GM18499 (cell line): Measurements from ENCODE around the gene TEX30.

Source experiments
- ATAC-seq: cut with Tn5 transposase; IDR thresholded peaks from one replicate; pipeline ENCODE4 v1.9.1; 2021; ENCODE audit warnings: moderate number of reproducible peaks; ENCODE audit not compliant: insufficient read depth, unreplicated experiment

Gene TEX30

GRCh38 chr13:102773441-102774213 is at the start of gene TEX30:
TEX30 (minus strand) TSS chr13:102773786; CDS start chr13:102770026, 3,760 bp downstream.
- ATAC-seq, result peak; percentile 71

DNA sequence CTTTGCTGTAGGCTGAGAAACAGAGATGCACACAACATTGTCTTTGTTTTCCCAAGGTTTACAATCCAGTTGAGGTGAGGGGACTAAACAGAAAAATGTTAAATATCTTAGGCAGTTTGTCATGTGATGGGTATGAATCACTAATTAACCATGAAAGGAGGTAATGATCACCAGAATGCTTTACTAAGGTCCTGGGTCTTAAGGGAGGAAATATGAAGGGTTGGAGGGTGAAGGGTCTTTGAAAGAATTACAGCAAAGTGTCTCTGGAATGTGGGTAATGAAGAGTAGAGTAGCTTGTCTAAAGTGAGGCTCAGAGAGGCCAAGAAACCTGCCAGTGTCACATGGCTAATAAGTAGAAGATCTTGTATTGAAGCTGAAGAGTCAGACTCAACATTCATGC is 44.3 kb upstream of the TEX30 start:
- no peak for ATAC-seq

GRCh38 chr13:102817241-102817640 is 43.7 kb upstream of the TEX30 start:
- ATAC-seq, result no peak

DNA sequence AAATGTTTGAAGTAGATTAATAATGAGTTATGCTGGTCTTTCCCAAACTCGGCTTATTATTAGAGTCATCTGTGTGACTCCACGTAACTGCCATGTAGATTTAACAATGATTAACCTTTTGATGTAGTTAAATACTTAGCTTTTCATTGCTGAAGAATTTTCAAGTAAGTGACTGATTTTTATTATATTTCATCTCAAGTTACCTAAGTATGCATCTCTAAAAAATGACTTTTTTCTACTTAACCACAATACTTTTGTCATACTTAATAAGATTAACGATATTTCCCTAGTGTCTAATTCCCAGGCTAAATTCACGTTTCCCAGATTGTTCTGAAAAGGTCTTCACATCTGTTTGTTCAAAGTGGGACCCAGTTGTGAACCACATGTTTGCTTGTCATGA is 43.1 kb upstream of the TEX30 start:
- no peak for ATAC-seq

DNA sequence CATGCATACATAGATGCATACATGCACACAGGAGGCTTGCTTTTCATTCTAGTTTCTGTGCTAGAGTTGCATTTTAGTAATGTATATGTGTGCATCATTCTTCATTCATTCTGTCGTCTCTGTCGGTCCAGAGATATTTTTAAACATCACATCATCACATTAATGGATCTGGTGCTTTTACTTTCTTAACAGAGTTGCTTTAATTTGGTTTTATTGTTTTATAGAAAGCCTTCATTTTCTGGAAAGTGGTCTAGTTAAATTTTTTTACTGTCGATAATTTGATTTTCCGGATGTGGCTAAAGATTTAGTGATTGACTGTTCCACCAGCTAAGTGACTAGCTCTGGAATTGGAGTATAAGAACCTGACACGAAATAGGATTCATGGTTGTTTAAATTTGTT is 42.2 kb upstream of the TEX30 start:
- ATAC-seq, result no peak

GRCh38 chr13:102814793-102815192 is 41.2 kb upstream of the TEX30 start:
- ATAC-seq, result no peak

DNA sequence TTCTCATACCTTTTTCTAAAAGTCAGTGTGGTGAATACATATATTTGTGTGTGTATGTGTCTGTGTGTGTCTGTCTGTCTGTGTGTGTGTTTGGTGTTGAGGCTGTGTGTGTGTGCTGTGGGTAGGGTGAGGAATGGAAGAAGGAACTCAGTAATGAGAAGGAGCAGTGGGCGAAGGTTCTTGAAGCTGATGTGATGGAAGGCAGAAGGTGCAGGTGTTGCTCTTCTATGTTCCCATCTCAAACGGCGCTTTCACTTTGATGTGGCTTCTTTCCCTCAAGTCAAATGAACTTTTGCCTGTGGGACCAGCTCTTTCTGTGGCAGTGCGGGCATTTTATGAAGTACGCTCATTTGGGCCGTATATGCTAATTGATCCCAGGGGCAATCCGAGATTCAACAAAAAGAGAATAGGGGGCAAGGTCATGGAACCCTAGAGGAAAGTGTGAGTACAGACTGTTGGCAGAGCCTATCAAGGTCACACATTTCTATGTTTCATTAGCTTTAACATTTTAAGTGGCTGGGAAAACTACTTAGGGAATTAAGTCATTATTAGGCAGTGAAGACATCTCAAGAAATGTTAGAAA is 40.5 kb upstream of the TEX30 start:
- ATAC-seq, result no peak

GRCh38 chr13:102812611-102813287 is 39.2 kb upstream of the TEX30 start:
- ATAC-seq, result no peak

DNA sequence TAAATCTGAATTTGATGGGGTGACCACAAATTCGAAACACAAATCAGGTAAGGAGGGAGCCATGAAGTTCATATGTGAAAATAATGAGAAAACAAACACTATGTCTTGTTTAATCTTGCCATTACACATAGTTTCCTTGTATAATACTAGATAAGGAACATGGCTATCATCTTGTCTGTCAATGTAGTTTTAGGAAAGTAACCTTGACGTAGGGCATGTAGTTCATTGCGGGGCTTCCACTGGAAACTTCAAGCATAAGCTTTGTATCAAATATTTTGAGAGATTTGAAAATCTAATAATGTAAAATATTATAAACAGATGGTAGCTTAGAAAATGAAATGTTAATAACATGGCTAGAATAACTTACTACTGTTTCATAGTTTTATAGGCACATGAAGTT is 34.1 kb upstream of the TEX30 start:
- ATAC-seq, result no peak

GRCh38 chr13:102805680-102806079 is 32.1 kb upstream of the TEX30 start:
- no peak for ATAC-seq

GRCh38 chr13:102800145-102801041 is 26.8 kb upstream of the TEX30 start:
- peak; percentile 54 for ATAC-seq

GRCh38 chr13:102799426-102800144 is 26.0 kb upstream of the TEX30 start:
- ATAC-seq, result peak; percentile 1

- ATAC-seq, result peak; percentile 77
Measured at GRCh38 chr13:102798581-102799425, 25.2 kb upstream of the TEX30 start, which contains the start of the genes BIVM and POGLUT2. BIVM (plus strand) TSS chr13:102799119; CDS start chr13:102807268, 8,149 bp downstream. POGLUT2 (minus strand) TSS chr13:102798976; CDS start chr13:102798670, 306 bp downstream.

- ATAC-seq, result no peak
Measured at GRCh38 chr13:102793611-102794355, 20.2 kb upstream of the TEX30 start.

- no peak for ATAC-seq
Measured at GRCh38 chr13:102792396-102792795, 18.8 kb upstream of the TEX30 start.

GRCh38 chr13:102788683-102789082 is 15.1 kb upstream of the TEX30 start:
- ATAC-seq, result no peak

- no peak for ATAC-seq
Measured at GRCh38 chr13:102784483-102784882, 10.9 kb upstream of the TEX30 start.

DNA sequence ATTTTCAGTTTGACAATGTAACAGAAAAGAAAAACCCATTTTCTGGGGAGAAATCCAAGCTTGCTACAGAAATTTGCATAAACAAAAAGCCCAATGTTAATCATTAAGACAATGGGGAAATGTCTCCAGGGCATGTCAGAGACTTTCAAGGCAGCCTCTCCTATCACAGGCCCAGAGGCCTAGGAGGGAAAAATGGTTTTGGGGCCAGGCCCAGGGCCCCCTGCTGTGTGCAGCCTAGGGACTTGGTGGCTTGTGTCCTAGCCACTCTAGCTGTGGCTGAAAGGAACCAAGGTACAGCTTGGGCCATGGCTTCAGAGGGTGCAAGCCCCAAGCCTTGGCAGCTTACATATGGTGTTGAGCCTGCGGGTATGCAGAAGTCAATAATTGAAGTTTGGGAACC is 8.0 kb upstream of the TEX30 start:
- ATAC-seq, result no peak
